Stomach (tissue), 9 donors: ENCODE results near the gene RYR3. TPM values are rescaled to one million over a fixed set of nuclear protein-coding genes. Genes with fewer than 3 reads are reported as not detected.

Source experiments
- DNase-seq, 2 donors: peaks; one replicate each; pipeline versions ENCODE4 v3.0.0 to v3.0.0-alpha.2; 2013 to 2019
- H3K27ac ChIP-seq, 5 donors: fragments of 200-600 bp in 4 of 5; sonication (generic) in 4 of 5; one replicate each; pipeline ENCODE4 v1.5.1; 2013 to 2019; ENCODE audit warnings: mild to moderate bottlenecking in 1 of 5, moderate library complexity in 1 of 5
- H3K27me3 ChIP-seq, 3 donors: fragments of 200-600 bp; sonication (generic); one replicate each; pipeline ENCODE4 v1.5.1; 2017 to 2019; ENCODE audit warnings: mixed run types in 1 of 3
- H3K36me3 ChIP-seq, 4 donors: fragments of 200-600 bp; sonication (generic); 1 replicate in 3 of 4; 2 replicates in 1 of 4; pipeline ENCODE4 v1.5.1; 2016 to 2019
- H3K4me1 ChIP-seq, 4 donors: fragments of 200-600 bp; sonication (generic); one replicate each; pipeline ENCODE4 v1.5.1; 2016 to 2019
- H3K4me3 ChIP-seq, 4 donors: fragments of 200-600 bp; sonication (generic) in 3 of 4; one replicate each; pipeline ENCODE4 v1.5.1; 2016 to 2019; ENCODE audit warnings: mild to moderate bottlenecking in 1 of 4
- H3K9me3 ChIP-seq, 4 donors: fragments of 200-600 bp; sonication (generic); one replicate each; pipeline ENCODE4 v1.5.1; 2016 to 2019
- EP300 ChIP-seq: sonication (generic); formaldehyde crosslinking; IDR thresholded peaks from one replicate; pipeline ENCODE4 v1.6.1; 2017; ENCODE audit warnings: antibody characterized with exemption
- POLR2A ChIP-seq, 4 donors: fragments of 450-650 bp; IDR thresholded peaks; one replicate each; pipeline ENCODE4 v1.6.1; 2016; ENCODE audit warnings: antibody characterized with exemption in 4 of 4, control low read depth in 2 of 4, mild to moderate bottlenecking in 1 of 4, moderate library complexity in 1 of 4
- POLR2AphosphoS5 ChIP-seq, 3 donors: sonication (generic); formaldehyde crosslinking; IDR thresholded peaks; one replicate each; pipeline ENCODE4 v1.6.1; 2016; ENCODE audit warnings: antibody characterized with exemption in 3 of 3
- WGBS, 5 donors: extraction: QIAGEN DNeasy Blood & Tissue Kit in 3 of 5; methylation state at CpG; one replicate each; pipeline versions ENCODE4 v1.1.5 to v1.1.7; 2013 to 2018; 5-methylcytosine and 5-hydroxymethylcytosine counted together
- intact Hi-C: fragments of 100-400 bp; cut with DNase I; formaldehyde crosslinking; loops from one replicate; pipeline ENCODE4 v1.15.1; 2023; ENCODE audit warnings: low total_unique reads
- polyA plus RNA-seq, 3 donors: library from polyadenylated mRNA; stranded (reverse); fragments of 200-250 nt; gene quantifications; one replicate each; pipeline ENCODE4 v1.2.3, GENCODE V29; 2013
- total RNA-seq, 5 donors: library from RNA; depleted of rRNA; stranded (reverse); fragments of >200 nt; gene quantifications; one replicate each; pipeline versions ENCODE4 v1.1.0 to v1.2.3, GENCODE V29; 2014 to 2016
- TF ChIP-seq, protein P1 (sequence below), 7 experiments: fragments of 450-650 bp in 4 of 7; fragments of 200-600 bp in 3 of 7; sonication (generic) in 3 of 7; IDR thresholded peaks; one replicate each; pipeline ENCODE4 v1.5.1; 2016 to 2019; ENCODE audit warnings: antibody characterized with exemption in 7 of 7, control low read depth in 2 of 7, mild to moderate bottlenecking in 1 of 7
- donor health status: healthy with polysubstance abuse.
- donor health status: Bipolar disorder and iron deficiency.
- donor health status: healthy.

The RYR3 gene
- total and polyA plus RNA-seq, 8 donors: 0.12 to 36.2 (median 4.0) TPM

DNA sequence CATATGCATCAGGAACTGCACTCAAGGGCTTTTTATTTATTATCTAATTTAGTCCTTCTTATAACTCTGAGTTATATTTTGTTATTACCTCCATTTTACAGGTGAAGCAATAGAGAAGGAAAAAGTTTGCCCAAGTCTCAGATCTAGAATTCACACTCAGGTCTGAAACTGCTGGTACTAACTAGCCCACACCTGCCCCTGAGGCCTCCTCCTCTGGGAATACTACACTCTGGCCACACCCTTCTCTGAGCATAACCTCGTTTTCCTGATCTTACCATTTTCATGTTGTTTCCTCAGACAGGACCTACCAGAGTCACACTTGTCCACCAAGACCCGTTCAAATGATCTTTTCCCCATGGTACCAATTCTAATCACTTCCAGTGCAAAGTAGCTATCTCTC is 563.4 kb downstream of the RYR3 start:
- no peaks in the 10 kb centered on the region for H3K9me3 ChIP-seq
- WGBS, 5 donors: 79 to 87% (median 81%) methylated on average over 2 of the region's 2 CpGs
- no peak for DNase-seq
- H3K36me3 ChIP-seq: no peaks in the 10 kb centered on the region
- no peak overlapping the region for H3K27ac ChIP-seq
- TF ChIP-seq POLR2AphosphoS5 (IDR thresholded peaks at IDR 0.05) (no peak), EP300 (no peak), POLR2A (IDR thresholded peaks at IDR 0.05) (no peak)
- TF ChIP-seq, protein P1, sequence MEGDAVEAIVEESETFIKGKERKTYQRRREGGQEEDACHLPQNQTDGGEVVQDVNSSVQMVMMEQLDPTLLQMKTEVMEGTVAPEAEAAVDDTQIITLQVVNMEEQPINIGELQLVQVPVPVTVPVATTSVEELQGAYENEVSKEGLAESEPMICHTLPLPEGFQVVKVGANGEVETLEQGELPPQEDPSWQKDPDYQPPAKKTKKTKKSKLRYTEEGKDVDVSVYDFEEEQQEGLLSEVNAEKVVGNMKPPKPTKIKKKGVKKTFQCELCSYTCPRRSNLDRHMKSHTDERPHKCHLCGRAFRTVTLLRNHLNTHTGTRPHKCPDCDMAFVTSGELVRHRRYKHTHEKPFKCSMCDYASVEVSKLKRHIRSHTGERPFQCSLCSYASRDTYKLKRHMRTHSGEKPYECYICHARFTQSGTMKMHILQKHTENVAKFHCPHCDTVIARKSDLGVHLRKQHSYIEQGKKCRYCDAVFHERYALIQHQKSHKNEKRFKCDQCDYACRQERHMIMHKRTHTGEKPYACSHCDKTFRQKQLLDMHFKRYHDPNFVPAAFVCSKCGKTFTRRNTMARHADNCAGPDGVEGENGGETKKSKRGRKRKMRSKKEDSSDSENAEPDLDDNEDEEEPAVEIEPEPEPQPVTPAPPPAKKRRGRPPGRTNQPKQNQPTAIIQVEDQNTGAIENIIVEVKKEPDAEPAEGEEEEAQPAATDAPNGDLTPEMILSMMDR (IDR thresholded peaks at IDR 0.05): no peak
- no peaks in the 10 kb centered on the region for H3K4me1 ChIP-seq
- no peaks in the 10 kb centered on the region for H3K27me3 ChIP-seq
- intact Hi-C loops: no loop called here
- no peak overlapping the region for H3K4me3 ChIP-seq

DNA sequence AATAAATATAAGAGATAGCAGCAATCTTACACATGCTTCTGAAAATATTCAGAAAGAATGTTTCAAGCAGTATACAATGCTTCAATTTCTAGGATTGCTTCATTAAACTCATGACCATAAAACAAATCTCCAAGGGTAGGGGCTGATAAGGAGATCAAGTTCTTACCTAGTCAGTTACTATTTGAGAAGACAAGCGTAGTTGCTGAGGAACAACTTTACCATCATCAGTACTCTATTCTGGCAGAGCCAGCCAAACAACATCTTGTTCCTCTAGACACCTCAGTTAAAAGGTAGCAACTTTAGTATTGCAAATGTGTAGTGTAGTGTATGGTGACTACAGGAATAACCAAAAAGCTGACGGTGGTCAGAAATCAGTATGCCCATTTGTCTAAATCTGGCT is 572.2 kb downstream of the RYR3 start:
- Histone ChIP-seq H3K27ac (no peak overlapping the region), H3K4me1 (peaks cover 0 to 5% (median 0%) of the 10 kb centered on the region in 4 donors), H3K9me3 (peaks cover 0 to 5% (median 0%) of the 10 kb centered on the region in 4 donors), H3K4me3 (no peak overlapping the region), H3K36me3 (no peaks in the 10 kb centered on the region), H3K27me3 (no peaks in the 10 kb centered on the region)
- intact Hi-C loops: no loop called here
- DNase-seq: no peak
- TF ChIP-seq POLR2AphosphoS5 (IDR thresholded peaks at IDR 0.05) (no peak), EP300 (no peak), POLR2A (IDR thresholded peaks at IDR 0.05) (no peak)
- TF ChIP-seq, protein P1 (IDR thresholded peaks at IDR 0.05): no peak
- WGBS, 5 donors: 92 to 99% (median 97%) methylated on average over 2 of the region's 2 CpGs

DNA sequence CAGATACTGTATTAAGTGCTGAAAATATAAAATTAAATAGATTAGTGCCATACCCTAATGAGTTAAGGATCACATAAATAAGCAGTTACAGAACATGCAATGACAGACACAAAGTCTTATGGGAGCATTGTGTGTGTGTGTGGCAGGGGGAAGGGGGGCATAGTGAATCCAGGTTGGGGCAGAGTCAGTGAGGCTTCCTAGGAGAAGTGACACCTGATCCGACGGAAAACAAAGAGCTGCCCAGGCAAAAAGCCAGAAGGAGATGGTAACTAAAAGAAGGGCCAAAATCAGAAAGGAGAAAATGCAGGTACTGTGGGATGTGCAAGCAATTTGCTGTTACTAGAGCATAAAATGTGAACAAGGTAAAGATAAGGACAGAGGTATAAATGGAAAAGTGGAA is 577.4 kb downstream of the RYR3 start:
- no peak for DNase-seq
- Histone ChIP-seq H3K4me3 (no peak overlapping the region), H3K36me3 (no peaks in the 10 kb centered on the region), H3K4me1 (peaks cover 0 to 5% (median 0%) of the 10 kb centered on the region in 4 donors), H3K9me3 (peaks cover 0 to 5% (median 0%) of the 10 kb centered on the region in 4 donors), H3K27ac (no peak overlapping the region), H3K27me3 (no peaks in the 10 kb centered on the region)
- no peak for TF ChIP-seq EP300
- TF ChIP-seq POLR2A (IDR thresholded peaks at IDR 0.05): no peak
- TF ChIP-seq POLR2AphosphoS5 (IDR thresholded peaks at IDR 0.05): no peak
- TF ChIP-seq, protein P1 (IDR thresholded peaks at IDR 0.05): no peak
- intact Hi-C loops: no loop called here
- 36 to 72% (median 59%) methylated on average over 2 of the region's 2 CpGs for WGBS, 5 donors

DNA sequence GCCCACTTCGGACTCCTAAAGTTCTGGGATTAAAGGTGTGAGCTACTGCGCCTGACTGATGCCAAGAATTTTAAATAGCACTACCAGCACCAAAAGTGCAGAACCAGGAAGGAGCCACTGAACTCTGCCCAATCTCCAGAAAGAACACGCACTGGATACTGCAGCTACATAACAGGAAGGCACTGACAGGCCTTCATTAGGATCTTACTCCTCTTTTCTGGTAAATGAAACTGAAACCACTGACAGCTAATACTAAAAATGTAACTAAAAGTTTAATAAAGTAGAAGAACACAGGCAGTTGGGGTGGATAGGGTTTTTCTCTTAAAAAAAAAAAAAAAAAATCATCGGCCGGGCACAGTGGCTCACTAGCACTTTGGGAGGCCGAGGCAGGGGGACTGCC is 583.4 kb downstream of the RYR3 start:
- TF ChIP-seq, protein P1 (IDR thresholded peaks at IDR 0.05): no peak
- no peak for TF ChIP-seq POLR2A (IDR thresholded peaks at IDR 0.05)
- TF ChIP-seq EP300: no peak
- intact Hi-C loops: no loop called here
- no peaks in the 10 kb centered on the region for H3K27me3 ChIP-seq
- H3K4me1 ChIP-seq: no peaks in the 10 kb centered on the region
- no peak overlapping the region for H3K27ac ChIP-seq
- no peaks in the 10 kb centered on the region for H3K9me3 ChIP-seq
- H3K4me3 ChIP-seq: no peak overlapping the region
- no peak for DNase-seq
- WGBS, 5 donors: 82 to 89% (median 87%) methylated on average over 6 of the region's 6 CpGs
- no peaks in the 10 kb centered on the region for H3K36me3 ChIP-seq
